ENCODE data around the gene NUFIP1. TPM values are rescaled to one million over a fixed set of nuclear protein-coding genes. Genes with fewer than 3 reads are reported as not detected.
"Not testable (repeated sequence)": the region's sequence is repeated elsewhere in the genome, so short reads cannot be mapped to it uniquely, and the experiment has no call there.

Gene NUFIP1
- total RNA-seq, 1 experiment from 2014 or later: 17.1 TPM

GRCh38 chr13:44951184-44951583 is 38.1 kb downstream of the NUFIP1 start:
- Histone ChIP-seq H3K79me1 (ENCODE audit: insufficient read depth, low read depth, low read length, poor library complexity, severe bottlenecking) (no peaks in the 10 kb centered on the region), H3K4ac (ENCODE audit: low read depth, low read length) (no peak overlapping the region), H3K23ac (ENCODE audit: insufficient read length, low read depth, low read length) (no peak overlapping the region), H3K23me2 (ENCODE audit: insufficient read length, low read depth, low read length, poor library complexity, severe bottlenecking) (no peaks in the 10 kb centered on the region), H4K8ac (replicated peaks; ENCODE audit: insufficient read length, low read depth, low read length) (no peak overlapping the region), H2BK120ac (ENCODE audit: low read depth, low read length, poor library complexity, severe bottlenecking) (no peak overlapping the region), H2BK15ac (ENCODE audit: low read depth, low read length) (no peak overlapping the region), H4K5ac (ENCODE audit: insufficient read length, low read depth, low read length) (no peak overlapping the region), H4K91ac (ENCODE audit: insufficient read length, low read depth, low read length) (no peak overlapping the region), H3K4me1 (ENCODE audit: insufficient read depth, low read length) (no peaks in the 10 kb centered on the region), H3K79me2 (ENCODE audit: insufficient read depth, low read length) (no peaks in the 10 kb centered on the region), H2BK5ac (ENCODE audit: insufficient read length, low read length) (no peak overlapping the region), H3K18ac (ENCODE audit: insufficient read length, low read depth, low read length) (no peak overlapping the region), H2AFZ (ENCODE audit: low read length) (no peak overlapping the region), H2BK20ac (ENCODE audit: low read depth, low read length, poor library complexity, severe bottlenecking) (no peak overlapping the region), H3T11ph (ENCODE audit: low read length) (no peak overlapping the region), H3K56ac (ENCODE audit: insufficient read length, low read depth, low read length) (no peak overlapping the region), H3K9me3 (ENCODE audit: control insufficient read depth, low read depth, low read length) (no peaks in the 10 kb centered on the region), H3K27me3 (ENCODE audit: insufficient read depth, low read length) (no peaks in the 10 kb centered on the region), H4K20me1 (ENCODE audit: control insufficient read depth, insufficient read depth, insufficient read length) (no peaks in the 10 kb centered on the region), H3K9ac (ENCODE audit: extremely low read depth, insufficient read length, low read length) (no peak overlapping the region), H3K14ac (ENCODE audit: insufficient read depth, low read length) (no peak overlapping the region), H3K4me2 (ENCODE audit: insufficient read depth, insufficient read length, low read length) (no peak overlapping the region), H2AK5ac (ENCODE audit: insufficient read length, low read length) (no peak overlapping the region), H2BK12ac (ENCODE audit: insufficient read length, low read depth, low read length) (no peak overlapping the region), H3K27ac (ENCODE audit: insufficient read length, low read depth, low read length) (no peak overlapping the region)
- Mint-ChIP-seq H3K4me3 (no peak overlapping the region), H3K27ac (no peak overlapping the region), H3K9me3 (no peaks in the 10 kb centered on the region), H3K36me3 (ENCODE audit: insufficient read depth in 1 of 3, low read depth in 3 of 3) (peaks cover 8 to 18% (median 15%) of the 10 kb centered on the region in 3 experiments; a peak in 5 of 7 replicates), H3K4me1 (no peaks in the 10 kb centered on the region), H3K27me3 (ENCODE audit: low read depth) (no peaks in the 10 kb centered on the region)
- no peak for DNase-seq
- TF ChIP-seq CTCF (conservative IDR thresholded peaks at IDR 0.05): no peak

DNA sequence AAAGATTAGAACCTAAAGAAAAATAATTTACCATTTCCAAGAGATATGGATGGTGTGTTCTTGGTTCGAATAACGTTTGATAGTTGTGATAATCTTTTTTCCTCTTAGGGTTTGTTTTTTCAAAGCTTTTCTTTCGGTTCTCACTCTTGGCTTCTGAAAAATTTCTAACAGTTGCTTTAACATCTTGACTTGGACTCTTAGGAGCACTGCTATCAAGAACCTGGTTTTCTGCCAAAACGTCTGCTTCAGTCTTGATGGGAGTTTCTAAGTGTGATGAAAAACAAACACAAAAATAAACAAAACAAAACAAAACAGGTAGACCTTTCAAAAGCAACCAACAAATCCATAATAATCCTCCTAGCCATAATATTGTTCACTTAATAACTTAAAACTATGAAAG is 45.9 kb downstream of the NUFIP1 start:
- no CpG with 5 or more reads among the region's 4 CpGs for WGBS (ENCODE audit: extremely low coverage, insufficient read length, low lambda C conversion rate)
- not testable (repeated sequence) for H2BK20ac ChIP-seq (ENCODE audit: low read depth, low read length, poor library complexity, severe bottlenecking); H4K5ac ChIP-seq (ENCODE audit: insufficient read length, low read depth, low read length); H3K9me3 Mint-ChIP-seq; H3K79me1 ChIP-seq (ENCODE audit: insufficient read depth, low read depth, low read length, poor library complexity, severe bottlenecking); H3K14ac ChIP-seq (ENCODE audit: insufficient read depth, low read length); H3K56ac ChIP-seq (ENCODE audit: insufficient read length, low read depth, low read length); H2BK5ac ChIP-seq (ENCODE audit: insufficient read length, low read length); H3K79me2 ChIP-seq (ENCODE audit: insufficient read depth, low read length); H3K27ac ChIP-seq (ENCODE audit: insufficient read length, low read depth, low read length); H2AFZ ChIP-seq (ENCODE audit: low read length); H4K20me1 ChIP-seq (ENCODE audit: control insufficient read depth, insufficient read depth, insufficient read length); H3K27me3 Mint-ChIP-seq (ENCODE audit: low read depth); H2AK5ac ChIP-seq (ENCODE audit: insufficient read length, low read length); H3K18ac ChIP-seq (ENCODE audit: insufficient read length, low read depth, low read length); H4K8ac ChIP-seq (replicated peaks; ENCODE audit: insufficient read length, low read depth, low read length); H3K4me2 ChIP-seq (ENCODE audit: insufficient read depth, insufficient read length, low read length); H2BK15ac ChIP-seq (ENCODE audit: low read depth, low read length); H3K4ac ChIP-seq (ENCODE audit: low read depth, low read length); H3K23me2 ChIP-seq (ENCODE audit: insufficient read length, low read depth, low read length, poor library complexity, severe bottlenecking); H3K27me3 ChIP-seq (ENCODE audit: insufficient read depth, low read length); H3K9me3 ChIP-seq (ENCODE audit: control insufficient read depth, low read depth, low read length); H2BK120ac ChIP-seq (ENCODE audit: low read depth, low read length, poor library complexity, severe bottlenecking); H4K91ac ChIP-seq (ENCODE audit: insufficient read length, low read depth, low read length); H3K4me1 Mint-ChIP-seq; DNase-seq; H3K9ac ChIP-seq (ENCODE audit: extremely low read depth, insufficient read length, low read length); H3K4me3 Mint-ChIP-seq; H3T11ph ChIP-seq (ENCODE audit: low read length); H3K23ac ChIP-seq (ENCODE audit: insufficient read length, low read depth, low read length); H2BK12ac ChIP-seq (ENCODE audit: insufficient read length, low read depth, low read length); H3K4me1 ChIP-seq (ENCODE audit: insufficient read depth, low read length)
- H3K36me3 Mint-ChIP-seq (ENCODE audit: insufficient read depth in 1 of 3, low read depth in 3 of 3): peaks cover 7 to 28% (median 17%) of the 10 kb centered on the region in 3 experiments; a peak in 5 of 7 replicates
- H3K27ac Mint-ChIP-seq: 0 out of 7 replicates have a peak overlapping the region, but pooled peaks of 1 of the 3 experiments have one; percentile 18
